HG02623 (cell line): ENCODE measurements around the gene BARX1.
"Not testable (repeated sequence)": the region's sequence is repeated elsewhere in the genome, so short reads cannot be mapped to it uniquely, and the experiment has no call there.

Source experiments
- ATAC-seq: cut with Tn5 transposase; IDR thresholded peaks from one replicate; pipeline ENCODE4 v1.9.1; 2021; ENCODE audit warnings: moderate library complexity; ENCODE audit not compliant: unreplicated experiment

BARX1 gene

GRCh38 chr9:93967020-93967803 is 12.1 kb upstream of the BARX1 start:
- ATAC-seq, result no peak

GRCh38 chr9:93965830-93966577 is 10.8 kb upstream of the BARX1 start:
- no peak for ATAC-seq

DNA sequence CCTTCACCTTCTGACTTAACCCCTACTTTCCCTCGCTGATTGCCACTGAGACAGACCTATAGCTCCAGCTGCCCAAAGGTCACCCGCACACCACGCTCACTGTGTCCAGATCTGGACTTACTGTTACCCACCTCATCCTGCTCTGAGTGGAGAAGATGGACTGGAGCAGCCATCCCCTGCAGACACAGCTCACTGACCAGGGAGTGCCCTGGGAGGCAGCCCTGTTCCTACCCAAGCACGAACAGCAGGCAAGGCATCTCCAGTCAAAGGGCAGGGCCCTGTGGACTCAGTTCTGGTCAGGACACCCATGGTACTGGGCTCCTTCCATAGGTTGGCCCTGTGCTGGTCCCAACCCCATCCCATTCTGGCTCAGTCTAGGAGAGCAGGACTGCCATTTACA is 9.5 kb upstream of the BARX1 start:
- ATAC-seq, result no peak

DNA sequence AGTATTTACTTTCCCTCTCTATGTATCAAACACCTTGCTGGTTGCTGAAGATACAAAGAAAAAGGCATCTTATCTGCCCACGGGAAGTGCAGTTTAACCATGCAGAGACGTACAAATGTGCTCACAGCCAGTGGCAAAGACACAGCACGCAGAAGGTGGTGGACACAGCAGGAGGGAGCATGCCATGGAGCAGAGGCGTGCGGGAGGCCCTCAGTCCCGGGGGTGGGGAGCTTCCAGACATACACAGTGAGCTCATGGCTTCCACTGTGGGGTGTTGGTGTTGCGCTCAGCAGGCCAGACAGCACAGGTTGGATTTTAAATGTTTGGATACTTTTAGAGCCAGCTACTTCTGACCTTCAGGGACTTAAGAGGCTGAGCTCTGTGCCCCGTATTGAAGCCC is 8.8 kb upstream of the BARX1 start:
- no peak for ATAC-seq

DNA sequence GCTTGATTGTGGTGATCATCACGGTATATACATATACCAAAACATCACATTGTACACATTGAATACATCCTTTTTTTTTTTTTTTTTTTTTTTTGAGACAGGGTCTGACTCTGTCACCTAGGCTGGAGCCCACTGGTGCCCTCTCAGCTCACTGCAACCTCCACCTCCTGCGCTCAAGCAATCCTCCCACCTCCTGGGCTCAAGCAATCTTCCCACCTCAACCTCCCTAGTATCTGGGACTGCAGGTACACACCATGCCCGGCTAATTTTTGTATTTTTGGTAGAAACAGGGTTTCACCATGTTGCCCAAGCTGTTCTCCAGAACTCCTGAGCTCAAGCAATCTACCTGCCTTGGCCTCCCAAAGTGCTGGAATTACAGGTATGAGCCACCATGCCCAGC is 8.3 kb upstream of the BARX1 start:
- not testable (repeated sequence) for ATAC-seq

DNA sequence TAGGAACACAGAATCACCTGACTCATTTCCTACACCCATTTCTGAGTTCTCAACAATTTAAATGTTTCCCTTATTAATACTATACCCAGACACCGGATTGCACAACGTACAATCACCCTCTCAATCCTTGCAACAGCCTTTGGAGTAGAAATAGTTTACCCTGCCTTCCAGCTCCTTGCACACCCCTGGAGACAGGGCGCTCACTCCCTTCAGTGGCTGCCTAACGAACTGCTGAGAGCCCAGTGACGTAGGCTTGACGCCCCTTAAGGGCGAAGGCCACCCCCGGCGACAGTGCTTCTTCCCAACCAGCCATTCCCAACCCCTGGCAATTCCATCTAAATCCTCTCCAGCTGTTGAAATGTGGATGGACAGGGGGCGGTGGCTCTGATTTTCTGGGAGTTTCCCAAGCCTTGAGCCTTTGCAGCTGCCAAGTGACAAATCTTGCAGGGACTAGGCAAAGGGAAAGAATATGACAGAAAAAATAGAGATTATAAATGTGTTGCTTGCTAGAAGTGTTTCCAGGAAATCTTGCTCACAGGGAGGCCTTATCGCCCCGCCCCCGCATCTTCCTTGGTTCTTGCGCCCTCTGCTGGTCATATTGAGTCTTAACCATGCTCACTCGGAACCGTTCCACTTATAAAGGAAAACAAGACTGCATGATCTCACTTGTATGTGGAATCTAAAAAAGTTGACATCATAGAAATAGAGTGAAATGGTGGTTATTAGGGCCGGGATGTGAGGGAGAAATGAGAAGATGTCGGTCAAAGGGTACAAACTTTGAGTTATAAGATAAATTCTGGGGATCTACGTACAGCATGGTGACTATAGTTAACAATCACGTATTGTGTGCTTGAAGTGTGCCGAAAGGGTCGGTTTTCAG is 7.6 kb upstream of the BARX1 start:
- no peak for ATAC-seq

DNA sequence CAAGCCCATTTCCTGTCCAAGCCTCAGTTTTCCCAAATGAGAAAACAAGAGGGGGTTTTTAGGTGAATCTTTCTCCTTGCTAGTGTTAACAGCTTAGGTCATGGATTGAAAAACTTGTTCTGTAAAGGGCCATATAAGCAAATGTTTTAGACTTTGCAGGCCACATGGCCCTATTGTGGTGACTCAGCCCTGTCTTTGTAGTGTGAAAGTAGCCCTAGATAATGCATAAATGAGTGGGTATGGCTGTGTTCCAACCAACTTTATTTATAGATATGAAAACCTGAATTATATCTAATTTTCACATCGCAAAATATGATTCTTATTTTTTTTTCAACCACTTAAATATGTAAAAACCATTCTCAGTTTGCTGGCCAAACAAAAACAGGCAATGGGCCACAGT is 6.9 kb upstream of the BARX1 start:
- ATAC-seq, result no peak

DNA sequence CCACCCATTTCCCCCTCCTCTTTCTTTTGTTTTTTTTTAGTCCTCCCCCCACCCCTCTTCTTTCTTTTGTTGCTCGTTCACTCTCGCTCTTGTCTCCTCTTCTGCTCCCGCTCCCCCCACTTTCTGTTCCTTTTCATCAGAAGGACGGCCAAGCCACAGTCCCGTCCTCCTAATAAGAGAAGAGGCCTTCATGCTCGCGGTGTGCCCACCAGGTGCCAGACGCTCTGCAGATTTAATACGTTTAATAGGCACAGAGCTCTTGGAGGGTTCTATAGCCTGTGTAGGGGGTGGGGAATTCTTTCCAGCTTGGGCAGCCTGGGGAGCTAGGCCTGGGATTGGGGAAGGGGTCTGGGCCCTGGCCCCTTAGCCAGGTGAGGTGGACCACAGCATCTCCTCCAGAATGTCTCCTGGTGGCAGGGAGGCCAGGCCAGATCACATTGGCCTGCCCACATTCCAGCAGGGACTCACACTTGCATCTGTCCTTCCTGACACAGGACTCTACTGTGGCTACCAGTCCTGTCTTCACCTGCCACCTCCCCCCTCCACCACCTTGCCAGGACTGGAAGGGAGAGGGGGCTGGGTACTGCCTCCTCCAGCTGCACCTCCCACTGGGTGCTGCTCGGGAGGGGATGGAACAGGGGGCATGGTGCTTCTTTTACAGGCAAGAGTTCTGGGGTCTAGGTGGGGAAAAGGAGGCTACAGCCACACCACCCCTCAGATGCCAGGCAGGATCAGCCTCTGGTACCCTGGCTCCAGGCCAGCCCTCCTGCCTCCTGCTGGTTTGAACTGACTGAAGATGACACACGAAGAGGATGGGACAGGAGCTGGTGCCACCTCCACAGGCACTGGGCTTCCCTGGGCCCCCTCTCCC is 6.1 kb upstream of the BARX1 start:
- ATAC-seq, result no peak

GRCh38 chr9:93960221-93960970 is 5.2 kb upstream of the BARX1 start:
- ATAC-seq, result no peak

DNA sequence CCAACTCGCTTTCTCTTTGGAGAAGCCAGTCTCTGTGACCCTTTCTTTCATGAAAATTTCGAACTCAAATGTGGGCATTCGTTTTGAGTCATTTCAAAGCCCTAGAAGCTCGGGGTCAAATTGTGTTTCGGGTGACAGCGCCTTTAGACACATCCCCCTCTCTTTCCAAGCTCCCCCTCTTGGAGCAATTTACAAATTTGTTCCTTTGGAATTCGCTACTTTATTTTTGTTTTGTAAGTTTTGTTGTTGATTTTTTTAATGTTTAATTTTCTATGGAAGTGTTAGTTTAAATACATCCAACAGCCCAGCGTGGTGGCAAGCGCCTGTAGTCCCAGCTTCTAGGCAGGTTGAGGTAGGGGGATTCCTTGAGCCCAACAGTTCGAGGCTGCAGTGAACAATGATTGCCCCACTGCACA is 4.6 kb upstream of the BARX1 start:
- no peak for ATAC-seq

- ATAC-seq, result no peak
Observed at GRCh38 chr9:93958819-93959682, 3.9 kb upstream of the BARX1 start.

- ATAC-seq, result no peak
Observed at GRCh38 chr9:93958121-93958818, 3.1 kb upstream of the BARX1 start.

DNA sequence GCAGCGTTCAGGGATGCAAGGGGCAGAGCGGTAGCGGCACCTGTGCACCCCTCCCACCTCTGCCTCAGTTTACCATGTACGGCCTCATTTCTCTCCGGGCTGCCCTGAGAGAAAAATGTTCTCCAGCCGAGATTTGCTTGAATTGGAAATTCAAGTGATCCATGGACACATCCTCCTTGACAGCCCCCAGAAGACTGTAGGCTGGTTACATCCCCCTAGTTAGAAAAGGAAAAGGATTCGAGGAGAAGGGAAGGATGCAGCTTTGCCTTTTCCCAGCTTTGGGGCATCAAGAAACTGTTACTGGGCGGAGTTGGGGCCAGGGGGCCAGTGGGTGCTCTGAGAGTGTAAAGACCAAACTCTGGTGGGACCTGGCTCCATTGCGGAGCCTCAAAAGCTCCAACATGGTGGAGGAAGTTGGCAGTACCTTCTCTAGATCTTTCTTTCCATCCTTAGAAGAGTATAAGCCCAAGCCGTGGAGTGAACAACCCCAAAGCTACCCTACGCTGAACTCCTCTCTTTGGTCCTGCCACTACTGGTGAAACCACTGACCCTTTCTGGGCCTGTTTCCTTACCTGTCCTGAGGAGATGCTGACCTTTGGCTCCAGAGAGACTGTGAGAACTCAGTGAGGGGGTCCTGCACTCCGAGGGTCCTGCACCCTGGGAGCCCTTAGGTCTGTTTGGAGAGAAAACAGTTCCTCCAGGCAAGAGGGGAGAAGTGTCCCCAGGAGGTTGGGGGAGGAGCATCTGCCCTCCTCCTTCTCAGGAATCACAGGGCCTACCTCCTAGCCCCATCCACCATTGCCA is 1.0 kb upstream of the BARX1 start:
- ATAC-seq, result no peak

DNA sequence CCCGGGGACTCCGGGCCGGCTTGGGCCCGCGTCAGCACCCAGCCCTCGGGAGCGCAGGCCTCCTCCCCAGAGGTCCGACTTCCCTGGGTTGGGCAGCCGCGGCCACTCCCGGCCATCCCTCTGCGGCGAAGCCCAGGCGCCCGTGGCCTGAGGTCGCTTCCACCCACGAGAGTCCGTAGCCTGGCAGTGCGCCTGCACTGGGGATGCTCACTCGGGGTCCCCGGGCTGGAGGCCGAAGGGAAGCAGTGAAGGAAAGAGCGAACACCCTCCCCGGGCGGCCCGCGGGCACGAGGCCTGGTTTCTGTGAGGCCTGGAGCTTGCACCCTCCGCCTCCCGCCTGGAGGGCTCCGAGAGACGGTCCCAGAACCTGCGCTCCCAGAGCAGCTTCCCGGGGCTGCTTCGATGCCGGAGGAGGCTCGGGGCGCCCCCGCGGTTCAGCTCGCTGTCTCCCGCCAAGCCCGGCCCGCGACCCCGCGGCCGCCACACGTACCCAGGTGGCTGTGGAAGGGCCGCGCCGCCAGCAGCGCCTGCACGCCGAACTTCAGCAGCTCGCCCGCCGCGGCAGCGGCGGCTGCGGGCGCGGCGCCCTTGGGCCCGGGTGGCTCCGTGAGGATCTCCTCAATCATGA is 607 bp downstream of the BARX1 start:
- ATAC-seq, result no peak

GRCh38 chr9:93953496-93954433 is 1.4 kb downstream of the BARX1 start:
- no peak for ATAC-seq
